Neural crest cell (in vitro differentiated cells): Measurements from ENCODE around the gene MYLK4. TPM values are rescaled to one million over a fixed set of nuclear protein-coding genes. Genes with fewer than 3 reads are reported as not detected.

Experiments used
- DNase-seq: peaks from one replicate; pipeline ENCODE4 v3.0.0; 2021; ENCODE audit warnings: low read depth, mixed read lengths, low spot score
- H3K27ac Mint-ChIP-seq: one replicate; pipeline ENCODE4 v1.8.0; 2021; ENCODE audit warnings: mild to moderate bottlenecking, mixed read lengths; ENCODE audit not compliant: unreplicated experiment
- H3K27me3 Mint-ChIP-seq: 2 replicates; pipeline ENCODE4 v1.8.0; 2021; ENCODE audit warnings: low read depth, mild to moderate bottlenecking, mixed read lengths
- H3K36me3 Mint-ChIP-seq: 2 replicates; pipeline ENCODE4 v1.8.0; 2021; ENCODE audit warnings: low read depth, mild to moderate bottlenecking, mixed read lengths
- H3K4me1 Mint-ChIP-seq: 2 replicates; pipeline ENCODE4 v1.8.0; 2021; ENCODE audit warnings: mixed read lengths
- H3K4me3 Mint-ChIP-seq: one replicate; pipeline ENCODE4 v1.8.0; 2021; ENCODE audit warnings: mild to moderate bottlenecking, mixed read lengths
- H3K9me3 Mint-ChIP-seq: 2 replicates; pipeline ENCODE4 v1.8.0; 2021; ENCODE audit warnings: mixed read lengths
- CTCF ChIP-seq: fragments of 200-600 bp; sonication (generic); conservative IDR thresholded peaks from 2 replicates; pipeline ENCODE4 v1.5.0; 2021; ENCODE audit warnings: antibody characterized with exemption, mild to moderate bottlenecking
- total RNA-seq: library from RNA; stranded (reverse); gene quantifications from 2 replicates; pipeline ENCODE4 v1.2.1, GENCODE V29; 2021

MYLK4 gene
- total RNA-seq, 1 donor from 2014 or later = 0.96 TPM

- H3K27ac Mint-ChIP-seq = no peak overlapping the region
- no peaks in the 10 kb centered on the region for H3K36me3 Mint-ChIP-seq
- no peak for TF ChIP-seq CTCF
- H3K4me1 Mint-ChIP-seq = peaks cover 16% of the 10 kb centered on the region
- H3K4me3 Mint-ChIP-seq = no peak overlapping the region
- no peaks in the 10 kb centered on the region for H3K9me3 Mint-ChIP-seq
- no peak for DNase-seq
- peaks cover 13% of the 10 kb centered on the region for H3K27me3 Mint-ChIP-seq
Observed at GRCh38 chr6:2739335-2739734, 11.4 kb downstream of the MYLK4 start.

- DNase-seq = peak; percentile 57
- peak; percentile 78 for TF ChIP-seq CTCF
- Mint-ChIP-seq H3K27me3 (peaks cover 6% of the 10 kb centered on the region), H3K27ac (no peak overlapping the region), H3K9me3 (no peaks in the 10 kb centered on the region), H3K4me3 (no peak overlapping the region), H3K36me3 (no peaks in the 10 kb centered on the region), H3K4me1 (peaks cover 16% of the 10 kb centered on the region)
Observed at GRCh38 chr6:2738373-2738979, 12.2 kb downstream of the MYLK4 start.

- DNase-seq = no peak
- H3K9me3 Mint-ChIP-seq = no peaks in the 10 kb centered on the region
Observed at GRCh38 chr6:2737885-2738284, 12.8 kb downstream of the MYLK4 start.

GRCh38 chr6:2734488-2735166, 16.1 kb downstream of the MYLK4 start:
- Mint-ChIP-seq H3K4me1 (peaks cover 24% of the 10 kb centered on the region), H3K36me3 (no peaks in the 10 kb centered on the region), H3K27me3 (no peaks in the 10 kb centered on the region), H3K4me3 (no peak overlapping the region), H3K27ac (no peak overlapping the region), H3K9me3 (no peaks in the 10 kb centered on the region)
- DNase-seq = no peak
- no peak for TF ChIP-seq CTCF

More at GRCh38 chr6:2737885-2738284, 12.8 kb downstream of the MYLK4 start:
- Mint-ChIP-seq H3K27me3 (peaks cover 3% of the 10 kb centered on the region), H3K36me3 (no peaks in the 10 kb centered on the region), H3K4me3 (no peak overlapping the region), H3K4me1 (peaks cover 16% of the 10 kb centered on the region), H3K27ac (no peak overlapping the region)
- no peak for TF ChIP-seq CTCF

- Mint-ChIP-seq H3K36me3 (no peaks in the 10 kb centered on the region), H3K9me3 (no peaks in the 10 kb centered on the region), H3K27ac (no peak overlapping the region), H3K4me3 (no peak overlapping the region), H3K27me3 (no peaks in the 10 kb centered on the region), H3K4me1 (peaks cover 19% of the 10 kb centered on the region)
- no peak for DNase-seq
- no peak for TF ChIP-seq CTCF
Observed at GRCh38 chr6:2733736-2734480, 16.8 kb downstream of the MYLK4 start.
